Omental fat pad (tissue), 4 donors: ENCODE data around the gene UBAP1L. TPM values are rescaled to one million over a fixed set of nuclear protein-coding genes. Genes with fewer than 3 reads are reported as not detected.
"Not testable (repeated sequence)": the region's sequence is repeated elsewhere in the genome, so short reads cannot be mapped to it uniquely, and the experiment has no call there.

Experiments used
- ATAC-seq: fragments of 150-250 bp; one replicate; pipeline ENCODE4 v1.9.1; 2016; ENCODE audit warnings: mild to moderate bottlenecking, moderate library complexity; ENCODE audit not compliant: low FRiP score
- DNase-seq: peaks from one replicate; pipeline ENCODE4 v3.0.0-alpha.2; 2019; ENCODE audit warnings: low spot score
- small RNA-seq: library from RNA; depleted of rRNA; stranded (forward); fragments of <200 nt; gene quantifications from one replicate; pipeline ENCODE3, GENCODE V24; 2016
- total RNA-seq, 4 donors: library from RNA; depleted of rRNA; stranded (reverse); fragments of >200 nt; gene quantifications; one replicate each; pipeline ENCODE4 v1.1.0, GENCODE V29; 2016
- TF ChIP-seq, protein P1 (sequence below), 3 donors: fragments of 450-650 bp; IDR thresholded peaks; one replicate each; pipeline ENCODE4 v1.5.1; 2016 to 2017; ENCODE audit warnings: antibody characterized with exemption in 3 of 3, mild to moderate bottlenecking in 3 of 3, moderate library complexity in 2 of 3

UBAP1L gene
- total RNA-seq, 4 donors from 2014 or later, result 2.9 to 5.6 (median 4.6) TPM

DNA sequence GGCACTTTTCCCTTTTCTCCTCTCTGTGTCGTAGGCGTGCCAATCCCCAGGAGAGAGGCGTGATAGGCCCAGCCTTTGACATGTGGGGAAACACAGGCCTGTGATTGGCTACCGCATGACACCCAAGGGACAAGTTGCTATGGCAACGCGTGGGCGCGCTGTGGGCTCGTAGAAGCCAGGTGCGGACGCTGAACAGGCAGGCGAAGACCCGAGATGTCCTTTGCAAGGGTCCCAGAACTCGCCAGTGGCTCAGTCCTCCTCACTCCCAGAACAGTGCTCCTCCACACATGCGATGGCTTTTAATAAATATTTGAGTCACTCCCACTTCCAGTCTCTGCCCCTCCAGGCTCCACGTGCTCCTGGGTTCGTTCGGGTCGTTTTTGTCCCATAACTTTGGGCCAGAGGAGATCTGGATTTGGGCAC, 65.6 kb downstream of the UBAP1L start:
- ATAC-seq (peak; percentile 82), DNase-seq (peak; percentile 86)
- TF ChIP-seq, protein P1, sequence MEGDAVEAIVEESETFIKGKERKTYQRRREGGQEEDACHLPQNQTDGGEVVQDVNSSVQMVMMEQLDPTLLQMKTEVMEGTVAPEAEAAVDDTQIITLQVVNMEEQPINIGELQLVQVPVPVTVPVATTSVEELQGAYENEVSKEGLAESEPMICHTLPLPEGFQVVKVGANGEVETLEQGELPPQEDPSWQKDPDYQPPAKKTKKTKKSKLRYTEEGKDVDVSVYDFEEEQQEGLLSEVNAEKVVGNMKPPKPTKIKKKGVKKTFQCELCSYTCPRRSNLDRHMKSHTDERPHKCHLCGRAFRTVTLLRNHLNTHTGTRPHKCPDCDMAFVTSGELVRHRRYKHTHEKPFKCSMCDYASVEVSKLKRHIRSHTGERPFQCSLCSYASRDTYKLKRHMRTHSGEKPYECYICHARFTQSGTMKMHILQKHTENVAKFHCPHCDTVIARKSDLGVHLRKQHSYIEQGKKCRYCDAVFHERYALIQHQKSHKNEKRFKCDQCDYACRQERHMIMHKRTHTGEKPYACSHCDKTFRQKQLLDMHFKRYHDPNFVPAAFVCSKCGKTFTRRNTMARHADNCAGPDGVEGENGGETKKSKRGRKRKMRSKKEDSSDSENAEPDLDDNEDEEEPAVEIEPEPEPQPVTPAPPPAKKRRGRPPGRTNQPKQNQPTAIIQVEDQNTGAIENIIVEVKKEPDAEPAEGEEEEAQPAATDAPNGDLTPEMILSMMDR (IDR thresholded peaks at IDR 0.05), result no peak

DNA sequence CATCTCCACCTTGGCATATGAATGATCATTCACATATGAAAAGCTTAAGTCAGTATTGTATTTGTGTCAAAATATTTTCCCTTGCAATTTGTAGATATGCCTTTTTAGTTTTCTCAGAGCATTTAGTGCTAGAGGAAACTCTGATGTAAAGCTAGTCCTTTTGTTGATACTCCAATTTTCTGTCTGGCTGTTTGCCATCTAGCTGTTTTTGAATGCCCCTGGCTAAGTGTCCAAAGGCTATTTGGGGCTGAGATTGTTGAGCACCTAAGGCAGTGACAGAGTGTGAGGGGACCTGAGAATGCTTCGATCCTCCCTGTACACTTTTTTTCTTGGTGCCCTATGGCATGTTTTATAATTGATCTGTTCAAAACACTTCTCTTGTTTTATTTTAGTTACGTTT, 66.8 kb downstream of the UBAP1L start:
- DNase-seq, result no peak
- ATAC-seq, result no peak
- TF ChIP-seq, protein P1 (IDR thresholded peaks at IDR 0.05), result no peak

DNA sequence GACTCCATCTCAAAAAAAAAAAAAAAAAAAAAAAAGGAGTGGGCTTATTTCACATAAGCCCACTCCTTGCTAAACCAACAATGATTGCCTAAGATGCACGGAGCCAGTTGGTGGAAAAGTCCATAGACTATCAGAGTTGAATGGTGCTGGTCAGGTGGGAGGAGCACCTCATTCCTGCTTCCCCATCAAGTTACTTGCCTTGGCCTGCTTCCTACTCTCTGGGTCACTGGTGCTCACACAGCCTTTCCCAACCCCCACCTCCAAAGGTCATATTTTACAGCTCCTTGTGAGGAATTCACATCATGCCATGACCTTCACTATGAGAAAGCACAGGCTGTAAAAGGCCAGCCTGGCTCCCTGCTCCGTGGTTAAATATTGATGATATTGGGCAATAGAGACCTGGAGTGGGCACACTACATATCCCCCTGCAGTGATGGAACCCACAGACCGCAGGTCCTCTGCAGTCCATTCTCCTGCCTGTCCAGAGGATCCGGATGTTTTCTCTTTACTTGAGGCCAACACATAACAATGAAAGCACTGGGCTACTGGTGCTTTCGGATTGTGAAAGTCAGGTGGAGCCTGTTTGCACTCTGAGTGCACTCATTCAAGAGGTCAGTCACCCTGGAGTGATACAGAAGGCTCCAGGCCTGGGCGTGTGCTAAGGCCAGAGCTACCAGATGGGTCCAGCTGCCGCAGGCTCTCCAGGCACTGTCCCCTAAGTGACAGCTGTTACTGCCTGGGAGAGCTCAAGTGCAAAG, 70.1 kb downstream of the UBAP1L start, which contains the start of gene SLC51B:
Gene SLC51B (plus strand): TSS at position 664 of the 758 bp plus-strand sequence. CDS start 4,618 bp downstream, outside the sequence.
- DNase-seq (no peak), ATAC-seq (no peak)
- TF ChIP-seq, protein P1 (IDR thresholded peaks at IDR 0.05), result no peak

DNA sequence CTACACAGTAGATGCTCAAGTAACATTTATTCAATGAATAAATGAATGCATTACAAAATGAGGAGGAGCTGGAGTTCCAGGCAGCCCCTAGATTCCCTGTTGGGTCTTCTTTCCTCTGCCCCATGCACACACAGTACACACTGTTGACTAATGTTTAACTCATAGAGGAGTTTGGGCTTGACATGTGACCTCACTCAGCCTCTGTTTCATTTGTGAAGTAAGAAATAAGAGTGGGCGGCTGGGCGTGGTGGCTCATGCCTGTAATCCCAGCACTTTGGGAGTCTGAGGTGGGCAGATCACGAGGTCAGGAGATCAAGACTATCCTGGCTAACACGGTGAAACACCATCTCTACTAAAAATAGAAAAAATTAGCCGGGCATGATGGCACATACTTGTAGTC, 70.8 kb downstream of the UBAP1L start:
- DNase-seq, result not testable (repeated sequence)
- ATAC-seq, result peak; percentile 72

DNA sequence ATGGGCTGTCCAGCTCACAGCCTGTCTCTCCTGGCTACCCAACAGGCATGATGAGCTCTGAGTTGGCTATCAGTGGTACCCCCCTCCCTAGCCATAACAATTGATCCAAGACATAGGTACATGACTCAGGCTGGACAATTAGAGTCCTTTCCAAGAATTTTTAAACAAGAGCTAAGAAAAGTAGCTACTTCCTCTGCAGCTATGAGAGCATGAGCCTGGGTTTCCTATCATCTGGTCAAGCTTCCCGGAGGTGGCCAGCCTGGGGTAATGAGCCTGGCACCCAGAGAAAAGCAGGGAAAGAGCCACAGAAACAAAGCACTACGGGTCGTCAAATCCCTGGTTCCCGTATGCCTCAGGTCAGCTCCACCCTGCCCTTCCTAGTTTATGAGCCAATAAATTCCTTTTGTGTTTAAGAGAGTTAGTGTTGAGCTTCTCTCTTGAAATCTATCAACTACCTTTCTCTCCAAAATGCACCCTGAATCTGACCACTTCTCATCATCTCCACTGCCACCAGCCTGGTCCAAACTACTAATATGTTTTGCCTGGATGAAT, 72.1 kb downstream of the UBAP1L start:
- DNase-seq (no peak), ATAC-seq (peak; percentile 27)
- TF ChIP-seq, protein P1 (IDR thresholded peaks at IDR 0.05), result no peak

Small RNA genes within 50 kb of the gene (small RNA-seq; reads per million reads assigned to genes)
- not detected for gene AC013553.1

Other genes starting within 250 kb of the UBAP1L start
- gene ANKDD1A, start 203.3 kb downstream of the UBAP1L start, total RNA-seq, result 10 to 100 TPM in 1 of 4 donors, 1 to 10 TPM in 3; 5.9 to 18.5 (median 7.5) TPM
- gene SPG21, start 125.3 kb downstream of the UBAP1L start, total RNA-seq, result 10 to 100 TPM; 72.9 to 93.9 (median 84.7) TPM
- 10 to 100 TPM; 16.8 to 25.2 (median 22.4) TPM for gene MTFMT, start 85.6 kb downstream of the UBAP1L start, total RNA-seq
- gene SLC51B, start 69.8 kb downstream of the UBAP1L start, total RNA-seq, result not detected
- 10 to 100 TPM in 1 of 4 donors, 1 to 10 TPM in 3; 4.6 to 50.0 (median 7.6) TPM for gene RASL12, start 47.2 kb downstream of the UBAP1L start, total RNA-seq
- not detected for gene KBTBD13, start 38.5 kb downstream of the UBAP1L start, total RNA-seq
- 10 to 100 TPM; 14.8 to 20.3 (median 17.3) TPM for gene PDCD7, start 18.6 kb upstream of the UBAP1L start, total RNA-seq
- 10 to 100 TPM; 30.2 to 58.8 (median 37.7) TPM for gene CLPX, start 70.1 kb upstream of the UBAP1L start, total RNA-seq
- gene CILP, start 96.3 kb upstream of the UBAP1L start, total RNA-seq, result 100 to 1,000 TPM in 2 of 4 donors, 10 to 100 TPM in 2; 27.2 to 434 (median 75.3) TPM
- 10 to 100 TPM in 1 of 4 donors, 1 to 10 TPM in 3; 5.6 to 11.0 (median 7.5) TPM for gene PARP16, start 171.7 kb upstream of the UBAP1L start, total RNA-seq
- gene RNU5A-1, start 180.9 kb upstream of the UBAP1L start, total RNA-seq, result not detected
- gene RNU5B-1, start 189.5 kb upstream of the UBAP1L start, total RNA-seq, result not detected